ENCODE data around the gene CEBPZOS. TPM values are rescaled to one million over a fixed set of nuclear protein-coding genes. Genes with fewer than 3 reads are reported as not detected.

Gene CEBPZOS
- total and polyA plus RNA-seq, 4 experiments from 2014 or later = 39.6 to 44.8 (median 41.2) TPM

DNA sequence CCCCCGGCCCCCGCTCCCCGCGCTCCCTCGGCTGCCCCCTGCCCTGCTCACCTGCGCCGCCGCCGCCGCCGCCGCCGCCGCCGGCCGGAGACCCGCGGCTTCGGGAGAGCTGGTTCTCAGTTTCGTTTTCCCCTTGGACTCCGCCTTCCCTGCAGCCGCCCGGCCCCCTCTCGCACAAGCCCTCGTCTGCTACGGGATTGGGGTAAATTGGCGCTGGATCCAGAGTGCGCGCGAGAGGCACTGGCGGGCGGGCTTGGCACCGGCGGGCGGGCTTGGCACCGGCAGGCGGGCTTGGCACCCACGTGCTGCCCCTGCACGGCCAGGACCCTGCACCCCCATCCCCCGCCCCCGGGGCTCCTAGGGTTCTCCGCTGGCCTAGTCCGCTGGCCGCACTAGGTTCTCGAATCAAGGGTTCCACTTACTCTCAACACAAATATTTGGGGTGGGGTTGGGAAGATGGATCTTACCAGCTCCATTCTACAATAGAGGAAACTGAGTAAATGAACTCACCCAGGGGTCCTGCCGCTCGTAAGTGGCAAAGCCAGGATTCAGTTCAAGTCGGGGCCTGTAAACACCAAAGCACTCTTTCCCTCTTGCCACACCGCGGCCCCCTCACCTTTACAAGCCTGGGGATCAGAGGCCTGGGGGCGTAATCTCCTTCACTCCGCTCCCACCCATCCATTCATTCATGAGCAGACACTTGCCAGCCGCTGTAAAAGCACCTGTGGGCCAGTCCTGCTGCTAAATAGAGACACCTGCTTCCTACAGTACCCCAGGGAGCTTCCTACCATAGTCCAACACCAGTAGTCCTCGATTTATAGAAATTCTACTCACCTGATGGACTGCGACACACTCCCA is 39.2 kb upstream of the CEBPZOS start, which contains the start of gene EIF2AK2:
Gene EIF2AK2 (minus strand): TSS at position 124 of the 858 bp plus-strand sequence. CDS start 9,174 bp downstream, outside the sequence.
- intact Hi-C loops (cut with micrococcal nuclease) = loop anchor here (1.0 to 5.0 kb wide), 4 partner anchors 40 to 190 kb away; partner anchors contain the start of genes CEBPZ, CEBPZOS, GPATCH11 and HEATR5B
- H3K9me3 ChIP-seq (ENCODE audit: control insufficient read depth in 1 of 2, low read length in 2 of 2) = no peaks in the 10 kb centered on the region
- DNase-seq = peak; percentile 84 to 90 (median 87)
- H3K27ac ChIP-seq (ENCODE audit: low read depth, low read length) = peak within 1 kb of the TSS; percentile 72
- no peaks in the 10 kb centered on the region for H3K27me3 Mint-ChIP-seq
- ChIA-PET POLR2A (ENCODE audit: partially characterized antibody) (interaction anchor here (0.9 to 1.6 kb wide), 9 partner anchors 13 to 190 kb away, joined by 3 to 10 read pairs (median 4); partner anchors contain the start of genes CEBPZ, CEBPZOS, GPATCH11 and HEATR5B), CTCF (ENCODE audit: partially characterized antibody) (interaction anchor here (3.9 kb wide), 1 partner anchor 12 kb away, joined by 25 read pairs; no protein-coding TSS in a partner anchor)
- H3K27ac Mint-ChIP-seq = peak within 1 kb of the TSS; percentile 86 to 96 (median 92)
- no peaks in the 10 kb centered on the region for H3K27me3 ChIP-seq (ENCODE audit: insufficient read depth, low read length)
- peaks cover 0 to 2% (median 0%) of the 10 kb centered on the region in 8 donors for H3K9me3 Mint-ChIP-seq
- H3K36me3 ChIP-seq (ENCODE audit: insufficient read depth, low read length) = no peaks in the 10 kb centered on the region
- H3K4me3 Mint-ChIP-seq = peak within 1 kb of the TSS; percentile 88 to 96 (median 94)
- H3K36me3 Mint-ChIP-seq = peaks cover 20 to 21% of the 10 kb centered on the region in 2 donors
- peaks cover 34 to 54% (median 49%) of the 10 kb centered on the region in 4 donors for H3K4me1 Mint-ChIP-seq
- H3K4me1 ChIP-seq (ENCODE audit: insufficient read depth, low read length) = peaks cover 26% of the 10 kb centered on the region
- peak within 1 kb of the TSS; percentile 62 to 63 for H3K4me3 ChIP-seq (ENCODE audit: low read length in 2 of 2)

DNA sequence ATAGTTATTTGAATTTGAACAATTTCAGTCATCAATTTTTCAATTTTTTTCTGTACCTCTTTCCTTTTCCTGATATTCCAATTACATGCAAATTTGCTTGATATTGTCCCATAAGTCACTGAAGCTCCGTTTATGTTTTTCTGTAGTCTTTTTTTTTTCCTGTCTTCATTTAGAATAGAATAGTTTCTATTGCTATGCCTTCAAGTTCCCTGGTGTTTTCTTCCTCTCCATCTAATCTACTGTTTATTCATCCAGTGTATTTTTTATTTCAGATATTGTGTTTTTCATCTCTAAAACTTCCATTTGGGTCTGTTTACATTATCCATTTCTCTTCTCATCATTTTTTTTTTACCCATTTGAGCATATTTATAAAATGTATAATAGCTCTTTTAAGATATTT is 31.5 kb upstream of the CEBPZOS start:
- no peaks in the 10 kb centered on the region for H3K27me3 Mint-ChIP-seq
- H3K9me3 Mint-ChIP-seq = peaks cover 0 to 23% (median 17%) of the 10 kb centered on the region in 8 donors
- peak overlapping the region in 1 of 8 donors; percentile 43 for H3K4me3 Mint-ChIP-seq
- peaks cover 0 to 5% of the 10 kb centered on the region in 2 donors for H3K36me3 Mint-ChIP-seq
- CTCF ChIA-PET (ENCODE audit: partially characterized antibody) = interaction anchor here (1.1 kb wide), 1 partner anchor 231 kb away, joined by 3 read pairs; no protein-coding TSS in a partner anchor
- no peak for DNase-seq
- no peaks in the 10 kb centered on the region for H3K27me3 ChIP-seq (ENCODE audit: insufficient read depth, low read length)
- POLR2A ChIA-PET (ENCODE audit: partially characterized antibody) = no interaction called here
- intact Hi-C loops (cut with micrococcal nuclease) = loop anchor here (5.0 to 10.0 kb wide), 2 partner anchors 118 to 230 kb away; no protein-coding TSS in a partner anchor
- no peaks in the 10 kb centered on the region for H3K9me3 ChIP-seq (ENCODE audit: control insufficient read depth in 1 of 2, low read length in 2 of 2)
- no peaks in the 10 kb centered on the region for H3K36me3 ChIP-seq (ENCODE audit: insufficient read depth, low read length)
- peak overlapping the region in 1 of 7 donors; percentile 16 for H3K27ac Mint-ChIP-seq
- no peak overlapping the region for H3K4me3 ChIP-seq (ENCODE audit: low read length in 2 of 2)
- no peak overlapping the region for H3K27ac ChIP-seq (ENCODE audit: low read depth, low read length)
- peaks cover 0 to 7% (median 0%) of the 10 kb centered on the region in 4 donors for H3K4me1 Mint-ChIP-seq
- no peaks in the 10 kb centered on the region for H3K4me1 ChIP-seq (ENCODE audit: insufficient read depth, low read length)

DNA sequence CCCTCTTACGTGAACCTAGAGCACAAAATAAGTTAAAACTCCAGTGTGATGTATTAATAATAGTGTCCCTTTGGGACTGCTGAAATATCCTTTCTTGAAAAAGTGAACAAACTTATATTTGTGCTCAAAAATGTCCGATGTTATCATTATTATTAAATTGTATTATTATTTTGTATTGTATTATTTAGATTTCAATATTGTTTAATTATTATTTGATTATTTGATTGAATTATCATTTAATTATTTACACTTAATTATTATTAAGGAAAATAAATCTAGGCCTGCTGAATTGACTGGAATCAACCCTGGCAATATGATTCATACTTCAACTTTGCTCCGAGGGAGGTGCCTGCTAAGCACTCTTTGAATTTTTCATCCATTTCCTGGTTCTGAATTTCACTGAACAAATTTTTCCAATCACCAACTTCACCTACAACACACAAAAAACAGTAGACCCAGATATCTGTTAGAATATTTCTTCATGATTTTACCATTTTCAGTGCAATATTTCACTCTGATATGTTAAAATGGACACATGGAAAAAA is 28.6 kb upstream of the CEBPZOS start:
- Histone ChIP-seq H3K36me3 (ENCODE audit: insufficient read depth, low read length) (no peaks in the 10 kb centered on the region), H3K27ac (ENCODE audit: low read depth, low read length) (no peak overlapping the region), H3K27me3 (ENCODE audit: insufficient read depth, low read length) (no peaks in the 10 kb centered on the region), H3K9me3 (ENCODE audit: control insufficient read depth in 1 of 2, low read length in 2 of 2) (no peaks in the 10 kb centered on the region), H3K4me3 (ENCODE audit: low read length in 2 of 2) (no peak overlapping the region), H3K4me1 (ENCODE audit: insufficient read depth, low read length) (no peaks in the 10 kb centered on the region)
- Mint-ChIP-seq H3K36me3 (peaks cover 0 to 5% of the 10 kb centered on the region in 2 donors), H3K27me3 (no peaks in the 10 kb centered on the region), H3K4me1 (no peaks in the 10 kb centered on the region), H3K4me3 (no peak overlapping the region), H3K9me3 (peaks cover 0 to 23% (median 16%) of the 10 kb centered on the region in 8 donors), H3K27ac (no peak overlapping the region)
- no peak for DNase-seq
- ChIA-PET POLR2A (ENCODE audit: partially characterized antibody) (interaction anchor here (1.4 kb wide), 1 partner anchor 29 kb away, joined by 4 read pairs; no protein-coding TSS in a partner anchor), CTCF (ENCODE audit: partially characterized antibody) (interaction anchor here (0.6 to 3.0 kb wide), 7 partner anchors 8 to 710 kb away, joined by 3 to 25 read pairs (median 6); partner anchors contain the start of gene EIF2AK2)
- intact Hi-C loops (cut with micrococcal nuclease) = loop anchor here (1.0 to 10.0 kb wide), 5 partner anchors 64 to 710 kb away; partner anchors contain the start of genes CEBPZ and NDUFAF7

DNA sequence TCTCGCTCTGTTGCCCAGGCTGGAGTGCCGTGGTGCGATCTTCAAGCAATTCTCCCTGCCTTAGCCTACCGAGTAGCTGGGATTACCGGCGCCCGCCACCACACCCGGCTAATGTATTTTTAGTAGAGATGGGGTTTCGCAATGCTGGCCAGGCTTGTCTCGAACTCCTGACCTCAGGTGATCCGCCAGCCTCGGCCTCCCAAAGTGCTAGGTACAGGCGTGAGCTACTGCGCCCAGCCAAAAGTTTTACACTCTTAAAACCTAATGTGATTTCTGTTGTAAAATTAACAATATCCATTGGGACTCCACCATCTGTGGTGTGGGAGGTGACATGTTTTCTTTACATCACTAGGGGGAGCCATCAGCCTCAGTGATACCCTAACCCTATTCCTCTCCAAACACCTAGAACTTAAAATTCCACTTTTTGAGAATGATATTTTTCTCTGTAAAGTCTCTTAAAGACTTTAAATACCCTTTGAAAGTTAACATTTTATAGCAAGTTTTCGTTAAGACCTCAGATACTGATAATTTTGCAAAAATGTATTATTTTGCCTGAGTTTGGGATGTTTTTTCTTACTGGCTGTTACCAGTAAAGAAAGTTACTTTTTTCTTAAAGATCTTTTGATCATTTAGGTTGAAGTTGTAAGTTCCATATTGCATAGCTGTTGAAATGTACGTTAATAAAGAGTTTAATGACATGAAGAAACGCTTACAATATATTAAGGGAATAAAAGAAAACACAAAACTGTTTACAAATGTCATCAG is 27.9 kb upstream of the CEBPZOS start:
- H3K4me1 ChIP-seq (ENCODE audit: insufficient read depth, low read length) = no peaks in the 10 kb centered on the region
- H3K27ac ChIP-seq (ENCODE audit: low read depth, low read length) = no peak overlapping the region
- Mint-ChIP-seq H3K27ac (no peak overlapping the region), H3K4me3 (no peak overlapping the region), H3K36me3 (peaks cover 0 to 5% of the 10 kb centered on the region in 2 donors), H3K27me3 (no peaks in the 10 kb centered on the region), H3K4me1 (no peaks in the 10 kb centered on the region), H3K9me3 (peaks cover 0 to 23% (median 16%) of the 10 kb centered on the region in 8 donors)
- intact Hi-C loops (cut with micrococcal nuclease) = loop anchor here (1.0 to 10.0 kb wide), 5 partner anchors 63 to 709 kb away; partner anchors contain the start of genes CEBPZ and NDUFAF7
- CTCF ChIA-PET (ENCODE audit: partially characterized antibody) = interaction anchor here (0.6 to 3.0 kb wide), 23 partner anchors 8 to 709 kb away, joined by 3 to 25 read pairs (median 4); partner anchors contain the start of genes CEBPZ, CEBPZOS, EIF2AK2 and NDUFAF7
- H3K36me3 ChIP-seq (ENCODE audit: insufficient read depth, low read length) = no peaks in the 10 kb centered on the region
- DNase-seq = peak in 4 of 5 donors; percentile 32 to 45 (median 36)
- POLR2A ChIA-PET (ENCODE audit: partially characterized antibody) = interaction anchor here (1.4 kb wide), 1 partner anchor 28 kb away, joined by 4 read pairs; no protein-coding TSS in a partner anchor
- no peaks in the 10 kb centered on the region for H3K9me3 ChIP-seq (ENCODE audit: control insufficient read depth in 1 of 2, low read length in 2 of 2)
- no peaks in the 10 kb centered on the region for H3K27me3 ChIP-seq (ENCODE audit: insufficient read depth, low read length)
- H3K4me3 ChIP-seq (ENCODE audit: low read length in 2 of 2) = no peak overlapping the region

DNA sequence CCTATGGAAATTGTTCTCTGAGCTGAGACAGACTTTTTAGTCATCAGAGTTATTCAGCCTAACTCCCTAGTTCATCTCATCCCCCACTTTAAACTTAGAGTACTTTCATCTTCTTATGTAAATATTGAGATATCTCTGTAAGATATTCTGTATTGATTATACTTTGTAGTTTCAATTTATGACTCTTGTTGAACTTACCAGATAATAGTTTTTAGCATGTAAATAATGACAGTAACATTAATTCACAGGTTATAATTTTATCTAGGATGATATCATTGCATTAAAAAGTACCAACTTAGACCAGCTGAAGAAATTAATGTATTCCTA is 24.7 kb upstream of the CEBPZOS start:
- intact Hi-C loops (cut with micrococcal nuclease) = no loop called here
- no peaks in the 10 kb centered on the region for H3K9me3 ChIP-seq (ENCODE audit: control insufficient read depth in 1 of 2, low read length in 2 of 2)
- no peaks in the 10 kb centered on the region for H3K27me3 ChIP-seq (ENCODE audit: insufficient read depth, low read length)
- H3K27ac ChIP-seq (ENCODE audit: low read depth, low read length) = no peak overlapping the region
- H3K4me1 ChIP-seq (ENCODE audit: insufficient read depth, low read length) = no peaks in the 10 kb centered on the region
- H3K36me3 ChIP-seq (ENCODE audit: insufficient read depth, low read length) = no peaks in the 10 kb centered on the region
- Mint-ChIP-seq H3K27me3 (no peaks in the 10 kb centered on the region), H3K27ac (no peak overlapping the region), H3K4me3 (no peak overlapping the region), H3K4me1 (no peaks in the 10 kb centered on the region), H3K9me3 (peaks cover 0 to under 1% (median 0%) of the 10 kb centered on the region in 8 donors), H3K36me3 (no peaks in the 10 kb centered on the region)
- ChIA-PET POLR2A (ENCODE audit: partially characterized antibody) (no interaction called here), CTCF (ENCODE audit: partially characterized antibody) (interaction anchor here (0.7 to 1.0 kb wide), 2 partner anchors 10 to 706 kb away, joined by 3 to 5 read pairs; no protein-coding TSS in a partner anchor)
- no peak for DNase-seq
- no peak overlapping the region for H3K4me3 ChIP-seq (ENCODE audit: low read length in 2 of 2)

DNA sequence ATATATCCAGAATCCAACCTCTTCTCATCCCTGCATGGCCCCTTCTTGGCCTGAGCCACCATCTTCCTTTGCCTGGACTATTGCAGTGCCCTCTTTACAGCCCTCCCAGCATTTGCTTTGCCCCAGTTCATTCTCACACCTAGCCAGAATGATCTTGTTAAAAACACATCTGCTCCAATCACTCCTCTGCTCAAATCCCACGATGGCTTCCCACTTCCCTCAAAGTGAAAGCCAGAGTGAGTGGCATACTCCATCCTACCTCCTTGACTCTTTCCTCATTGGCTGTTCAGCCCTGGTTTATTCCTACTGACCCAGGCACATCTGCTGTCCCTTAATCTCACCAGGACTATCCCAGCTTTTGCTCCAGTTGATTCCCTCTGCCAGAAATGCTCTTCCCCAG is 22.6 kb upstream of the CEBPZOS start:
- no peak overlapping the region for H3K27ac Mint-ChIP-seq
- Histone ChIP-seq H3K4me1 (ENCODE audit: insufficient read depth, low read length) (no peaks in the 10 kb centered on the region), H3K27me3 (ENCODE audit: insufficient read depth, low read length) (no peaks in the 10 kb centered on the region), H3K9me3 (ENCODE audit: control insufficient read depth in 1 of 2, low read length in 2 of 2) (no peaks in the 10 kb centered on the region), H3K4me3 (ENCODE audit: low read length in 2 of 2) (no peak overlapping the region), H3K27ac (ENCODE audit: low read depth, low read length) (no peak overlapping the region), H3K36me3 (ENCODE audit: insufficient read depth, low read length) (no peaks in the 10 kb centered on the region)
- no peaks in the 10 kb centered on the region for H3K27me3 Mint-ChIP-seq
- H3K4me3 Mint-ChIP-seq = no peak overlapping the region
- ChIA-PET POLR2A (ENCODE audit: partially characterized antibody) (no interaction called here), CTCF (ENCODE audit: partially characterized antibody) (no interaction called here)
- H3K9me3 Mint-ChIP-seq = no peaks in the 10 kb centered on the region
- H3K4me1 Mint-ChIP-seq = no peaks in the 10 kb centered on the region
- no peaks in the 10 kb centered on the region for H3K36me3 Mint-ChIP-seq
- intact Hi-C loops (cut with micrococcal nuclease) = no loop called here
- no peak for DNase-seq

All from CD4-positive, alpha-beta memory T cell (primary cell).